CD4-positive, alpha-beta T cell treated with Interleukin-6 for 4 hours (primary cell): ENCODE measurements around the gene NADK2.
"Not testable (repeated sequence)": the region's sequence is repeated elsewhere in the genome, so short reads cannot be mapped to it uniquely, and the experiment has no call there.

Experiments used
- DNase-seq: peaks from one replicate; pipeline ENCODE4 v3.0.0-alpha.2; 2020; ENCODE audit warnings: mixed read lengths

Gene NADK2

DNA sequence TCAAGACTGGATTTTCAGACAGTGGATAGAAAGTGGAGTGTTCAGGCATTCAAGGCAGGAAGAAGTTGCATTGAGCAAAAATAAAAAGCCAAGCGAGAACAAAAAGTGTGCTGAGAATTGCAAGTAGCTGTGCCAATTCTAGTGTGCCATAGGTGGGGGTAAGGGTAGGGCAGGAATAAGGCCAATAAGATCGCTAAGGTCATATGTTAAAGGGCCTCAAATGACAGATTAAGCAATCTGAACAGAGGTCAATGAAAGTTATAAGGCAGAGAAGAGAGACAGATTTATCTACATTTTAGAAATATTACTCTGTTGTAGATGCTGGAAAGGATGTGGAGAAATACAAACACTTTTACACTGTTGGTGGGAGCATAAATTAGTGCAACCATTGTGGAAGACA is 36.4 kb downstream of the NADK2 start:
- no peak for DNase-seq

DNA sequence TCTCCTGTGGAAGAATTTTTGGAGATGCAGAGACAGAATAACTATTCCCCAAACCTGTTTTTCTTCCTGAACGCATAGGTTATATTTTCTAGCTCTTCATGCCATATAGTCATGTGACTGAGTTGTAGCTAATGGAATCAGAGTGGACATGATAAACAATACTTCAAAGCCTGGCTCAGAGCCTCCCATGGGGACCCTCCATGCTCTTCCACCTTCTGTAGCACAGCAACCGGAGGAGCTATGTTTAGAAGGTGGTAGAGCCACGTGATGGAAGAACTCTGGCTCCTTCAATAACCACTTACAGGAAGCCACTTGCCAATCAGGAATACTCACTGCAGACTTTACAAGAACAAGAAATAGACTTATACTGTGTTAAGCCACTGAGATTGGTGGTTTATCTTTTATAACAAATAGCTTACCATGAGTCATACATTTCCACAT is 39.2 kb downstream of the NADK2 start:
- no peak for DNase-seq

DNA sequence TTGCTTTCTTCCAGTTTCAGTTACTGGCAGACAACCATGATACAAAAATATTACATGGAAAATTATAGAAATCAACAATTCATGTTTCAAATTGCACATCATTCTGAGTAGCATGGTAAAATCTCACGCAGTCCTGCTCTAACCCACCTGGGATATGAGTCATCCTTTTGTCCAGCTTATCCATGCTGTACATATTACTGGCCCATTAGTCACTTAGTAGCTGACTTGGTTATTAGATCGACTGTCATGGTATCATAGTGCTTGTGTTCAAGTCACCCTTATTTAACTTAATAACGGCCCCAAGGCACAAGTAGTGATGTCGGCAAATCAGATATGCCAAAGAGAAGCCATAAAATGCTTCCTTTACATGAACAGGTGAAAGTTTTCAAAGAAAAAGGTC is 41.2 kb downstream of the NADK2 start:
- no peak for DNase-seq

DNA sequence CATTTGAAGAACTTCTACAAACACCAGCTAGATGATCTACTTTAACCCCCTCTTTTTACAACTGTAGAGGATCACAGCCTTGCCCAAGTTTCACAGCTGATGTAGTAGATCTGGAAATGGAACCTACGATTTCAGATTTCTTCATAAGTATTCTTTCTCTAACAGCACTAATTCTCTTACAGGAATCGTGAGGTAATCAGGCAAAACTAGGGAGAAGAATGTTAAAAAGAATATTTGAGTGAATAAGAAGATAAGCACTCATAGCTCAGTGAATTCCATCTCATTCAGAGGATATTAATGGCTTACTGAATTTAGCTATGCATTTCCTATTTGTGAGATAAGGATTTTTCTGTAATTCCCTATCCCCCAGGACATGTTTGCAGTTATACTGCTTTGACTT is 42.1 kb downstream of the NADK2 start:
- no peak for DNase-seq

GRCh38 chr5:36198783-36199182 is 42.9 kb downstream of the NADK2 start:
- DNase-seq: not testable (repeated sequence)

DNA sequence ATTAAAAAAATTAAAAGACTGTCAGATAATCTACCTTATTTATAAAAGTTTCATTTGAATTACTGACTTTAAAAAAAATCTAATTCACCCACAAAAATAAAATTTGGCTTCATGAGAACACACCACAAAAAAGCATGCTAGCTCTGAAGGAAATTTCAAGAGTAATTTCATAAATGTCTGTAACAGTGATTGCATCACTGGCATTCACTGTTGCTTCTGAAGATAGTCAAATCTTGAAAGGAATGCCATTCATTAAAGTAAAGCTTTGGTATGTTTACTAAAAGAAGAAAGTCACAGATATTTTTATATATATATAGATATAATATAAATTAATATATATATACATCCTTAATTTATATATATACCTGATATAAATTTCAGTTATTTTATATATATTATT is 43.4 kb downstream of the NADK2 start:
- no peak for DNase-seq

GRCh38 chr5:36193746-36194145 is 48.0 kb downstream of the NADK2 start:
- no peak for DNase-seq

DNA sequence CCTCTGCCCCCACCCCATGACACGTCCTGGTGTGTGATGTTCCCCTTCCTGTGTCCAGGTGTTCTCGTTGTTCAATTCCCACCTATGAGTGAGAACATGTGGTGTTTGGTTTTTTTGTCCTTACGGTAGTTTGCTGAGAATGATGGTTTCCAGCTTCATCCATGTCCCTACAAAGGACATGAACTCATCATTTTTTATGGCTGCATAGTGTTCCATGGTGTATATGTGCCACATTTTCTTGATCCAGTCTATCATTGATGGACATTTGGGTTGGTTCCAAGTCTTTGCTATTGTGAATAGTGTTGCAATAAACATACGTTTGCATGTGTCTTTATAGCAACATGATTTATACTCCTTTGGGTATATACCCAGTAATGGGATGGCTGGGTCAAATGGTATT is 57.3 kb downstream of the NADK2 start:
- not testable (repeated sequence) for DNase-seq

DNA sequence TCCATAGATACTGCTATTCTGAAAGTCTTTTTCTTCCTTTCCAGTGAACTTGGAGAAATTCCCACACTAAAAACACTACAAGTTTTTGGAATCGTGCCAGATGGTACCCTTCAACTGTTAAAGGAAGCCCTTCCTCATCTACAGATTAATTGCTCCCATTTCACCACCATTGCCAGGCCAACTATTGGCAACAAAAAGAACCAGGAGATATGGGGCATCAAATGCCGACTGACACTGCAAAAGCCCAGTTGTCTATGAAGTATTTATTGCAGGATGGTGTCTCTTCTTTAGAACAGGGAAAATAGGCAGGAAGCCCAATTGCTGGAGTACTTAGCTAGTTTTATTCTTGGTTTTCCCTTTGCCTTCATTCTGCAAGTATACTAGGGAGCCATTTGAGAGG is 60.0 kb downstream of the NADK2 start:
- no peak for DNase-seq

GRCh38 chr5:36180556-36181350 is 61.0 kb downstream of the NADK2 start:
- no peak for DNase-seq

GRCh38 chr5:36179950-36180349 is 61.8 kb downstream of the NADK2 start:
- DNase-seq: no peak

GRCh38 chr5:36178524-36178890 is 63.2 kb downstream of the NADK2 start:
- no peak for DNase-seq

GRCh38 chr5:36177715-36178523 is 63.8 kb downstream of the NADK2 start:
- no peak for DNase-seq

- DNase-seq: no peak
These were observed 64.6 kb downstream of the NADK2 start for GRCh38 chr5:36177154-36177553.

- no peak for DNase-seq
These were observed 66.7 kb downstream of the NADK2 start for GRCh38 chr5:36175043-36175442.

DNA sequence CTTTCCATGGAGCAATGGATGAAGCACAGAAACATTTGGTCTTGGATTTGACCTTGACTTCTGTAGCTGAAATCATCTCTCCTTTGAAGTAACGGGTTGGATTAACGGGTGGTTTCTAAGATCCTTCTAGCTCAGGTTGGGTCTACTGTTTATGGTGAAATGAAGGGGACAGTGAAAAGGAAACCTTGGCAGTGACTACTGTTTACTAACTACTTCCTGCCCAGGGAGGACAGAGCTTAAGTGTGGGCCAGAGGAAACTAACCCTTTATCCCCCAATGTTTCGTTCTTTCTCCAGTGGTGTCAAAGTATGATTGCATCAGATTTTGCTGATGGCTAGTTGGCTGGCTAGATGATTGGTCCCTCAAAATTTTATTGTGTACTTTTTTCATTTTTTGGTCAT is 67.6 kb downstream of the NADK2 start:
- no peak for DNase-seq

DNA sequence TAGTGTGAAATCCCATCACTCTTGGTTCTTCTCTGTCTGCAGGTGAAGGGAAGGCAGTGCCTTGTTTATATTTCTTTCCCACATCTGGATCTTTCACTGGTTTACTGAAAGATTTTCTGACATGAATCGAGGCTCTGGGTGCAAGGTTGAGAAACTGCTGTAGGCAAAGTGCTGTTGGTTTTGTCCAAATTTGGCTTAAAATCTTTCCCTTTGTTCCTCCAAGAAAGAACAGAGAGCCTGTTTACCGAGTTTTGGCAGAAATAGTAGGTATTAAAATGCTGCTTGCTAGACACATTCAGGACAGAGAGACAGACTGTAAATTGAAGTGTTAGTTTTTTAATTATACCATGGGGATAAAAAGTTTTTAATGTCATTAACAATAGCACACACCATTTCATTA is 68.3 kb downstream of the NADK2 start:
- no peak for DNase-seq

- DNase-seq: no peak
These were observed 69.1 kb downstream of the NADK2 start for GRCh38 chr5:36172599-36172998.

DNA sequence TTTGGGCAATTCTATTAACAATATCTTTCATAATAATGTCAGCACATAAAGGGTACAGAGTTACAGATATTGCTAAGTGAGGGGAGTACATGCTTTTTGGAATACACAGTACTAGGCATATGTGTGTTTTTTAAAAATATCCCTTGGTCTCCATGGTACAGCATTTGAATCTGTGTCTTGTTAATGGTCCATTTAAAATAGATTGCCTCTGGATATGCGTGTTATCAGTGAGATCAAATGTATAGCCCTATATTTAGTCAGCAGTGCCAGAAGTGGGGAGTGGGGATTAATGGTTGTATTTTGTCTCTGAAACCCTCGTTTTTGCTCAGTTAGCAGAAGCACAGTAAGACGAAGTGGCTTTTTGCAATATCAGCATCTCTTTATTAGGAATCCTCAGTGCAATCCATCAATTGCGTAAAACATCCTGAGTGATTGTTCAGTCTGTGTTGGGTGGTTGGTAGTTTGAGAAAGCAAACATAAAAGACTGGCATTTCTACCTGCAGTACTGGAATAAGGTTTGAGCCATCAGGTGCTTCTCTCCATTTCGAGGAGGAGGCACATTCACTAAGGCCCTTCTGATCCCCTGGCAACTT is 70.8 kb downstream of the NADK2 start:
- no peak for DNase-seq

DNA sequence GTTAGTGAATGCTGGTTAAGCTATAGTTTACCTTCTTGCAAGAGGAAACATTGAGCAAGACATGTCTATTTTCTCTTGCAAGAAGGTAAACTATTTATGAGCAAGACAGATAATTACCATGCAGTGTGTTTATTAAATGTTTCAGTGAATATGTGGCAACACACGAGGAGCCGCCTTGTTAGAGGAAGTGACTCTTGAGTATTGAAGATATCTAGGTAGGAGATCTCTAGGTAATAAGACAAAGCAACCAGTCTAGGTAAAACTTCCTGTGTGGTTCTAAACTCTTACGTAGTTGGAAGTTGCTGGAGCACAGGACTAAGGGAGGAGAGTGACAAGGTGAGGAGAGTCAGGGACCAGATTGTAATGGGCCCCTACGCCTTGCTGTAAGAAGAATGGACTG is 73.0 kb downstream of the NADK2 start:
- DNase-seq: no peak

DNA sequence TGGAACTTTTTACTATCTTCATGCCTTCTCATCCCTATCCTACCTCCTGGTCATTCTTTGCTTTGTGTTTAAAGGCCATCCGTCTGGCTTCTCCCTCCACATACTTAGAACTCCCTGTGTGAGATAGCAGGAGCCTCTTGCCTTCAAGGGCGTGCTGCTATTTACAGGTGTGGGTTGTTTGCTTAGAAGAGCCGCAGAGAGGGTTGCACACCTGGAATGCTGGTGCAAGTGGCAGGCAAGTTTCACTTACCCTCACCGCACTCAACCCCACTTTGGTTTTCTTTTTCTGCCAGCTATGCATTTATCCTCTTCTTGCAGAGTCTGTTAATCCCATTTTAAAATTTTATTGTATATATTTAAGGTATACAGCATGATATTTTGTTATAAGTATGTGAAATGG is 77.3 kb downstream of the NADK2 start:
- DNase-seq: no peak

DNA sequence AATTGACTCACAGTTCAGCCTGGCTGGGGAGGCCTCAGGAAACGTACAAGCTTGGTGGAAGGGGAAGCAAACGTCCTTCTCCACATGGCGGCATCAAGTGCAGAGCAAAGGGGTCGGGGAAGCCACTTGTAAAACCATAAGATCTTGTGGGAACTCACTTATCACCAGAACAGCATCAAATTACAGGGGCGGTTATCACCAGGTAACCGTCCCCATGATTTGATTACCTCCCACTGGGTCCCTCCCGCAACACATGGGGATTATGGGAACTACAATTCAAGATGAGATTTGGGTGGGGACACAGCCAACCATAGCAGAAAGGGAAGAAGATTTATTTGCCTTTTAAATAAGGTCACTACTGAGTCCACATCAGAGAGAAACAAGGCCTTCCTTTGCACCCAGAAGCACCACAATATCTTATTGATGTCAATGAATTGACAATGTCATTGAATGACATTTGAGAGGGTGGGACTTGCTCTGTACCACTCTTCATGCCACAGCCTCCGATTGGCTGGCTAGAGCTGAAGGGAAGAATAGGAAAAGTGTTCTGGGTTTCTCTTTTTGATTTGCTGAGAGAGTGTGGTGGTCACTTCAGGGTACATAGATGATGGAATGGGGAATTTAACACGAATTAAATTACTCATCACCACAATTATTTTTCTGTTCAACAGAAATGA is 78.8 kb downstream of the NADK2 start:
- no peak for DNase-seq

GRCh38 chr5:36161361-36161760 is 80.4 kb downstream of the NADK2 start:
- no peak for DNase-seq
